GM19463 (cell line): ENCODE data around the gene ZSCAN32.

ENCODE experiments used
- ATAC-seq: cut with Tn5 transposase; IDR thresholded peaks from one replicate; pipeline ENCODE4 v1.9.1; 2021; ENCODE audit warnings: mild to moderate bottlenecking, moderate library complexity; ENCODE audit not compliant: unreplicated experiment

Gene ZSCAN32

GRCh38 chr16:3358871-3359270 lies 41.9 kb downstream of the ZSCAN32 start:
- ATAC-seq, result no peak

GRCh38 chr16:3356118-3356517 lies 44.7 kb downstream of the ZSCAN32 start:
- ATAC-seq, result no peak

- ATAC-seq, result no peak
These were observed 45.2 kb downstream of the ZSCAN32 start, which contains the start of gene OR2C1 for GRCh38 chr16:3355589-3355988. Gene OR2C1, plus strand, starts transcription at chr16:3355889. Its CDS starts 52 bp downstream, at chr16:3355941.

DNA sequence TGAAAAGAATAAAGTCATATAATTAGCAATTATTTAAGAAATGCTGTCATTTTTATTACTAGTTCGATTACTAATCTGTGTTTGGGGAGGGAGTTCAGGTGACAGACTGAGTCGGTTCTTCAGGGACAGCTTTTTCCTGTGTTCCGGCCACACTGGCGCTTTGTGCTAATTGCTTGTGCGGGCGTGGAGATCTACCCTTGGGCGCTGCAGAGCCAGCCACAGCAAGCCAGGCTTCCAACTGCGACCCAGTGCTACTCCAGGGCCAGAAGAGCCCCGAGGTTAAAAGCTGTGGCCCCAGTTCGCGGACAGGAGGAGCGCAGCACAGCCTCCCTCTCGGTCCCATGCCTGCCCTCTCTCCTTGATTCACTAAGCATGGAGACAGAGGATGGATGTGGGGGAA lies 51.6 kb downstream of the ZSCAN32 start:
- ATAC-seq, result no peak

GRCh38 chr16:3348547-3349167 lies 52.1 kb downstream of the ZSCAN32 start:
- ATAC-seq, result no peak

GRCh38 chr16:3347586-3347985 lies 53.2 kb downstream of the ZSCAN32 start:
- ATAC-seq, result no peak

GRCh38 chr16:3346041-3346440 lies 54.8 kb downstream of the ZSCAN32 start:
- ATAC-seq, result no peak
